Cerebellar nuclear complex (tissue), 1 donor: ENCODE measurements around the gene ELMO1.

Experiments used
- DNase-seq, 2 experiments: peaks; one replicate each; lab custom pipeline; 2025; lab: John Stamatoyannopoulos, UW

ELMO1 gene

DNA sequence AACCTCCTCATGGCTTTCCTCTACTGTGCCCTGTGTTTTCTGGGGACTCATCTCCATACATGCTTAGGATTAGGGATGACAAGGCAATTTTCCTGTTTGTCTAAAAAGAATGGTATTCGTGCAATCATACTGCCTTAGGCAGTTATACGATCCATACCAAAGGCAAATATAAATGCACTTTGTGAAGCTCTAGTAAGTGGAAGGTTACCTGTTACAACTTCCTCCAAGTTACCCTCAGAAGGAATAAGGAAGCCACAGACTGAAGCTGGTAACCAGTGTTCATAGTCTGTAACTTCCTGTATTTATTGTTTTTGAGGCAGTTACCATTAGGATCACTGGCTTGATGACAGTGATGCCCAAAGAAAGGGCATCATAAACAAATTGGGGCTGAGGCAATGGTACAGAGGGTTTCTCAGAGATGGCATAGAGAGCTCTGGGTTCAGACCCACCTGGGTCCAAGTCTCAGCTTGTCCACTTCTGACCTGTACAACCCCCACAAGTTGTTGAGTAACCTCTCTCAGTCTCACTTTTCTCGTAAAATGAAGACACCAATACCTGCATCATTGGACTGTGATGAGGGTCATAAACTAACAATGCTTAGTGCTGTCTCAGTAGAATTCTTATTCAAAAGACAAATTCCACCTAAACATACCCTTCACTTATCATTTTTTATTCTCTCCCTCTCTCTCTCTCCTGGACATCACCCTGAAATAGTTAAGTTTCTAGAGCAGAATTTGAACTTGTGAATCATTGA is 138.2 kb downstream of the ELMO1 start:
- no peak for DNase-seq

DNA sequence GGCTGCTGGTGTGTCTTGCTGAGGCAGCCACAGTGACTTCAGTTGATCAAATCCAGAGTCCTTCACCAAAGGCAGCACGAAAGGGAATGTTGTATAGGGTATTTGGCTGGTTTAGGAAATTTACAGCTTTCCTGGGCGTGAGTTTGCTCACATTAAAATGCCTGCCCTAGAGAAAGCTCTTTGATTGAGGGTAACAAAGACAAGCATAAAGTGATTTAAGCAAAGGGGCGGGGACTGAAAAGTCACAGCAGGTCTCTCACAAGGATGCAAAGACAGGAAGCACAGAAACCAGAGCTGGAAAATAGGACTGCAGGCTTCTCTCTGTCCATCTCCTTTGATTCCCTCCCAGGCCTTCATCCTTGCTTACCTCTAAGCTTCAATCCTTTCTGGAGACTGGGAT is 139.2 kb downstream of the ELMO1 start:
- DNase-seq = no peak

DNA sequence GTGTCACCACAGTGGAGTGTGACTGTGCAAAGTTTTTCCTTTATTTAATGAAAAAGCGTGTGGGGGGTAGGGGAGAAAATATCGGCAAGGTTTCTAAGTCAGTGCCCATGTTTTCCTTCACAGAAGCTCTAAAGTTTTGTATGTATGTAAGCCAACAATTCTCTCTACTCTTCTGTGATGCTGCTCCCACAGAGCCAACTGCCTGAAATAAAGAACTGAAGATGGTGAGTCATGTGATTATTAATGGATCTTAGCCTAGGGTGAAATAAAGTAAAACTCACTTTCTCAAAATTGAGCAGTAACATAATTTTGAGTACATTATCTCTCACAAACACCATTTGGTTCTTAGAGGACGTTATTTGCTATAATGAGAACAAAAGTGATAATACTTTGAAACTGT is 143.7 kb downstream of the ELMO1 start:
- no peak for DNase-seq

- DNase-seq = no peak
These were observed 151.1 kb downstream of the ELMO1 start for GRCh38 chr7:37297546-37297945.

- DNase-seq = no peak
These were observed 153.3 kb downstream of the ELMO1 start for GRCh38 chr7:37295401-37295800.

GRCh38 chr7:37290731-37291130 is 157.9 kb downstream of the ELMO1 start:
- no peak for DNase-seq

GRCh38 chr7:37289781-37290180 is 158.9 kb downstream of the ELMO1 start:
- no peak for DNase-seq

DNA sequence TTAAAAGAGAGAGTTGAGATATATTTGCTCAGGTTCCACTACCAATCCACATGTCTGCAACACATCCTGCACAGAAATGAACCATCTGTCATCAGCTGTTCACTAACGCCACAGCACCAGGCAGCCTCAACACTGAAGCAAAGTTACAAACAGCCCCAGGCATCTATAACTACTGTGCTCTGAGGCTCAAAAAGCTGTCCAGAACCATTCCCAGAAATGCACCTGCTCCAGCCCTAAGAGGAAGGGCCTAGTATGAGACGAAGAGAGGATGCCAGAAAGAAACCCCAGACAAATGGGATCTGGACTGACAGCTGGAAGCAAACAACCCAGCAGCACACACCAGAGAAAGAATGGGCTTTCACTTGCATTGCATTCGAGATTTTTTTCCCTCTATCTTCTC is 159.3 kb downstream of the ELMO1 start:
- DNase-seq = no peak

DNA sequence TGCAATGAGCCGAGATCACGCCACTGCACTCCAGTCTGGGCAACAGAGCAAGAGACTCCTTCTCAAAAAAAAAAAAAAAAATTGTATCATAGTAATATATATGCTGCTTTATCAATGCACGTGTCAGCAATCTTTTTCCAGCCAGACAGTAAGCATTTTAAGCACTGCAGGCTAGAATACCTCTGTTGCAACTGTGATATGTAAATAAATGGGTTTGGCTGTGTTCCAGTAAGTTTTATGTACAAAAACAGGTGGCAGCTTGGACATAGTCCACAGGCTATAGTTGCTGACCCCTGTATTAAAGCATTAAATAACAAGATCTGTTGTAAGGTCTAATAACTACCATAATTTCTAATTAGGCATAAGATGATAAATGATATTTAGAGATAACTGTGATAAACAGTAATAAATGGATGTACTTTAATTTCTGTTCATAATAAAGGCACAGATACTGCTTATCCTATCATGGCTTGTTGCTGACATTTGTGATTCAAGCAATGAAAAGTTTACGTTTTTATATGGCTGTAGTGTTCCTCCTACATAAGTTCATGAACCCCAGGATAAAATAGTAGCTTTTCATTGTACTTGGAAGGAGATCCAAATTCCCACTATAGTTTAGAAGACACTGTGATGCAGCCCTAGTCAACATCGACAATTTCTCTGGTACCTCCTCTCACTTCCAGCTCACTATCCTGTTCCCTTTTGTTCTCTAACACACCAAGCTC is 161.4 kb downstream of the ELMO1 start:
- no peak for DNase-seq

- DNase-seq = no peak
These were observed 162.2 kb downstream of the ELMO1 start for GRCh38 chr7:37286454-37286832.

- DNase-seq = no peak
These were observed 162.8 kb downstream of the ELMO1 start for GRCh38 chr7:37285706-37286453.

GRCh38 chr7:37284805-37285231 is 163.8 kb downstream of the ELMO1 start:
- no peak for DNase-seq

- no peak for DNase-seq
These were observed 164.4 kb downstream of the ELMO1 start for GRCh38 chr7:37284285-37284684.

GRCh38 chr7:37283716-37284115 is 164.9 kb downstream of the ELMO1 start:
- DNase-seq = no peak

- DNase-seq = no peak
These were observed 165.7 kb downstream of the ELMO1 start for GRCh38 chr7:37282927-37283326.

- no peak for DNase-seq
These were observed 166.6 kb downstream of the ELMO1 start for GRCh38 chr7:37282093-37282444.

GRCh38 chr7:37281368-37282092 is 167.1 kb downstream of the ELMO1 start:
- DNase-seq = no peak

DNA sequence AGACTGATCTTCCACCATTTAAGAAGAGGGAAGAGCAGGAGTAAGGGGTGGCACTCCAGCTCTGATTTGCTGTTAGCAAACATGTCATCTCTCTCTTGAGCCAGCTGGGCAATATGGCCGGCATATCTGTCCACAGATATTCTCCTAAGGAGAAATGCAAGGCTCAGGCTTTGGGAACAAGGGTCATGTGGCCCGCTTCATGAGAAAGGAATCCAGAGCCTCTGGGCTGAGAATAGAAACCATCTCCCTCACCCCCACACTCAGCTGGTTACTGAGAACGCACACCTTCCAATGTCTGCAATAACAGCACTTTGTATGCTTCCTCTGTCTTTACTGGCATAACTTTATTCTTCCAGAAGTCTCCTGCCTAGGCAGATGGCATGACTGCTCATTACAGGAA is 171.2 kb downstream of the ELMO1 start:
- no peak for DNase-seq

DNA sequence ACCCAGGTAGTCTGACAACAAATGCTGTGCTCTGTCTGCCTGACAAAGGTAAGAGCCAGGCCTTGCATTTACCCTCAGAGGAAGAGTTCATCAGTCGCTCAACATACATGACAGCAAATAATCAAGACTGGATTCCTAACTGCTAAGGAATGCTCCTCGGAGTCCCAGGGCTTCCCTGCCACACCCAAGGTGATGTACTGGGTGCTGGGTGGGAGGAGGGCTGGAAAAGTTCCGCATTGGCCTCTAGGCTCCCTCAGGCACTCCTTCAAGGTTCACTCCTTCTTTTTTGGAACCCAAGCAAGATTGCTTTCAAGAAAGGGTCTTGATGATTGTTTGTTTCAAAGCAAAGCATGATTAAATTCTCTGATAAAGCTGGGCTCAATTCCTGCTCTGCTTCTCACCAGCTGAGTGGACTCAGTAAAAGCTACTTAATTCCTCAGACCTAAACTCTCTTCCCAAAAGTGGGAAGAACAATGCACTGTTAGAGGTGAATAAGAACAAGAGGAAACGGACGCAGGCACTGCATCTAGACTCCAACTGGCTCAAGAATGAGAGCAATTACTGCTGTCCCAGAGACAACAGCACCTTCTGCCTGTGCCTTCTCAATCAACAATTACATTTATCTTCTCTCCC is 173.5 kb downstream of the ELMO1 start:
- DNase-seq = no peak

DNA sequence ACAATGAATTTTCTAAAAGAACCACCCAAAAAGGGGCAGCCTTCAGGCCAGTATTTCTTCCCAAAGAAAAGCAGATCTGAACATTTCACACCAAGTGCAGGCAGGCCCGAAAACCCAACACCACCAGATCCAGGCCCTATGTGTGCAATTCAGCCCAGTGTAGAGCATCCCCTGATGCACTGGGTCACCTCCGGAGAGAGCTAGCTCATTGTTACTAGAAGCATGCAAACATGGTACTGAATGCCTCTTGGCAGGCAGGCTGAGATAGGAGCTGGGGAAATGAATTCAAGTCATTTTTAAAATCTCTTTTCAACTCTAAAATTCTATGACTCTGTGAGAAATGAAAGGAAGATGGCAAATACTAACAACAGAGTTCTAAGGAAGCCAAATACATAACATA is 174.8 kb downstream of the ELMO1 start:
- no peak for DNase-seq

GRCh38 chr7:37269711-37270508 is 178.8 kb downstream of the ELMO1 start:
- DNase-seq = no peak
